GM23248 (cell line): ENCODE results near the gene SCO2. TPM values are rescaled to one million over a fixed set of nuclear protein-coding genes. Genes with fewer than 3 reads are reported as not detected.

Experiments used
- DNase-seq: peaks from one replicate; pipeline ENCODE4 v3.0.0-alpha.2; 2015
- H2AFZ ChIP-seq: fragments of 200-600 bp; sonication (generic); 2 replicates; pipeline ENCODE4 v1.6.1; 2016; ENCODE audit warnings: antibody characterized with exemption
- H3F3A ChIP-seq: fragments of 200-600 bp; sonication (generic); 2 replicates; pipeline ENCODE4 v1.6.1; 2016; ENCODE audit warnings: mild to moderate bottlenecking, antibody characterized with exemption, mixed run types; ENCODE audit not compliant: insufficient read depth
- H3K27ac ChIP-seq: fragments of 200-600 bp; sonication (generic); 2 replicates; pipeline ENCODE4 v1.5.1; 2016; ENCODE audit warnings: mild to moderate bottlenecking
- H3K27me3 ChIP-seq: fragments of 200-600 bp; sonication (generic); replicated peaks from 2 replicates; pipeline ENCODE4 v1.6.1; 2016; ENCODE audit warnings: mild to moderate bottlenecking; ENCODE audit not compliant: insufficient read depth
- H3K36me3 ChIP-seq: fragments of 200-600 bp; sonication (generic); 2 replicates; pipeline ENCODE4 v1.6.1; 2016; ENCODE audit warnings: low read depth, mild to moderate bottlenecking
- H3K4me1 ChIP-seq: fragments of 200-600 bp; sonication (generic); 2 replicates; pipeline ENCODE4 v1.6.1; 2016; ENCODE audit warnings: mild to moderate bottlenecking; ENCODE audit not compliant: insufficient read depth
- H3K4me2 ChIP-seq: fragments of 200-600 bp; sonication (generic); one replicate; pipeline ENCODE4 v1.6.1; 2016; ENCODE audit warnings: mild to moderate bottlenecking; ENCODE audit not compliant: unreplicated experiment
- H3K4me3 ChIP-seq: fragments of 200-600 bp; sonication (generic); 2 replicates; pipeline ENCODE4 v1.5.1; 2016; ENCODE audit warnings: mild to moderate bottlenecking
- H3K79me2 ChIP-seq: fragments of 200-600 bp; sonication (generic); 2 replicates; pipeline ENCODE4 v1.6.1; 2016; ENCODE audit warnings: mild to moderate bottlenecking; ENCODE audit not compliant: insufficient read depth
- H3K9ac ChIP-seq: fragments of 200-600 bp; sonication (generic); 2 replicates; pipeline ENCODE4 v1.6.1; 2016; ENCODE audit warnings: mild to moderate bottlenecking
- H3K9me2 ChIP-seq: fragments of 200-600 bp; sonication (generic); 2 replicates; pipeline ENCODE4 v1.6.1; 2016; ENCODE audit warnings: mixed run types, mild to moderate bottlenecking, moderate library complexity; ENCODE audit not compliant: insufficient read depth
- H3K9me3 ChIP-seq: fragments of 200-600 bp; sonication (generic); one replicate; pipeline ENCODE4 v1.6.1; 2017; ENCODE audit warnings: low read depth
- H4K20me1 ChIP-seq: fragments of 200-600 bp; sonication (generic); 2 replicates; pipeline ENCODE4 v1.6.0; 2016; ENCODE audit not compliant: insufficient read depth
- EZH2 ChIP-seq: fragments of 200-600 bp; sonication (generic); IDR thresholded peaks from 2 replicates; pipeline ENCODE4 v1.6.1; 2018; ENCODE audit warnings: antibody characterized with exemption, mild to moderate bottlenecking; ENCODE audit not compliant: insufficient read depth, poor library complexity, severe bottlenecking
- EZH2phosphoT487 ChIP-seq: fragments of 200-600 bp; sonication (generic); IDR thresholded peaks from 2 replicates; pipeline ENCODE4 v1.6.1; 2018; ENCODE audit warnings: antibody characterized with exemption, moderate library complexity, mild to moderate bottlenecking, low read depth; ENCODE audit not compliant: insufficient read depth
- WGBS, 2 experiments: methylation state at CpG; one replicate each; pipeline ENCODE4 v1.1.6; 2015 to 2017; ENCODE audit warnings: low lambda C conversion rate in 2 of 2, low coverage in 1 of 2; ENCODE audit errors: missing lambda C conversion rate in 2 of 2; 5-methylcytosine and 5-hydroxymethylcytosine counted together
- in situ Hi-C: fragments of 300-500 bp; cut with MboI; formaldehyde crosslinking; loops from 2 replicates; pipeline ENCODE4 v1.15.0; 2020
- polyA plus RNA-seq: library from polyadenylated mRNA; unstranded; fragments of >200 nt; fragmentation: Nextera tagmentation; extraction: Ambion mirVana; gene quantifications from 2 replicates; pipeline ENCODE4 v1.2.1, GENCODE V29; 2016
- total RNA-seq: library from RNA; depleted of rRNA; stranded (reverse); fragments of >200 nt; shearing (Covaris generic); gene quantifications from 2 replicates; pipeline ENCODE4 v1.2.3, GENCODE V29; 2014

SCO2 gene
- total and polyA plus RNA-seq, 2 experiments from 2014 or later, result 8.4 to 11.0 TPM

- peaks cover 53% of the 10 kb centered on the region for H3K79me2 ChIP-seq
- H3K9me2 ChIP-seq, result no peaks in the 10 kb centered on the region
- H3K9me3 ChIP-seq, result no peaks in the 10 kb centered on the region
- no peak overlapping the region for H2AFZ ChIP-seq
- WGBS, 2 experiments, result 92 to 96% methylated on average over 5 to 7 of the region's 7 CpGs
- no peak overlapping the region for H3K9ac ChIP-seq
- in situ Hi-C loops, result no loop called here
- H3K4me2 ChIP-seq, result no peak overlapping the region
- H3K4me1 ChIP-seq, result no peaks in the 10 kb centered on the region
- H4K20me1 ChIP-seq, result no peaks in the 10 kb centered on the region
- DNase-seq, result no peak
- no peak for TF ChIP-seq EZH2
- no peak for TF ChIP-seq EZH2phosphoT487
- H3K4me3 ChIP-seq, result no peak overlapping the region
- no peaks in the 10 kb centered on the region for H3K27me3 ChIP-seq
- H3K27ac ChIP-seq, result no peak overlapping the region
- H3K36me3 ChIP-seq, result 0 out of 2 replicates have a peak, but pooled peaks cover 3% of the 10 kb centered on the region
- H3F3A ChIP-seq, result no peaks in the 10 kb centered on the region
Measured at GRCh38 chr22:50518606-50519005, 6.8 kb downstream of the SCO2 start.

- Histone ChIP-seq H3K36me3 (no peaks in the 10 kb centered on the region), H3F3A (no peaks in the 10 kb centered on the region), H3K27me3 (no peaks in the 10 kb centered on the region), H3K9ac (no peak overlapping the region), H4K20me1 (no peaks in the 10 kb centered on the region; the same call in 1 of the 2 replicates), H3K9me2 (no peaks in the 10 kb centered on the region), H3K4me1 (no peaks in the 10 kb centered on the region), H3K4me3 (no peak overlapping the region), H3K79me2 (peaks cover 53% of the 10 kb centered on the region), H2AFZ (no peak overlapping the region), H3K9me3 (no peaks in the 10 kb centered on the region), H3K27ac (no peak overlapping the region), H3K4me2 (no peak overlapping the region)
- TF ChIP-seq EZH2, result no peak
- TF ChIP-seq EZH2phosphoT487, result no peak
- no peak for DNase-seq
- 88 to 89% methylated on average over 20 of the region's 20 CpGs for WGBS, 2 experiments
- in situ Hi-C loops, result no loop called here
Measured at GRCh38 chr22:50517495-50518260, 7.7 kb downstream of the SCO2 start.

GRCh38 chr22:50516891-50517290, 8.5 kb downstream of the SCO2 start:
- Histone ChIP-seq H3F3A (no peaks in the 10 kb centered on the region), H2AFZ (no peak overlapping the region), H3K4me2 (no peak overlapping the region), H4K20me1 (no peaks in the 10 kb centered on the region; the same call in 1 of the 2 replicates), H3K36me3 (no peaks in the 10 kb centered on the region), H3K79me2 (peaks cover 53% of the 10 kb centered on the region), H3K27me3 (no peaks in the 10 kb centered on the region), H3K9me2 (no peaks in the 10 kb centered on the region), H3K9ac (no peak overlapping the region), H3K4me3 (no peak overlapping the region), H3K4me1 (no peaks in the 10 kb centered on the region), H3K27ac (no peak overlapping the region), H3K9me3 (no peaks in the 10 kb centered on the region)
- TF ChIP-seq EZH2phosphoT487 (no peak), EZH2 (no peak)
- WGBS, 2 experiments, result 82 to 85% methylated on average over 16 of the region's 16 CpGs
- in situ Hi-C loops, result no loop called here
- DNase-seq, result no peak

- Histone ChIP-seq H3K79me2 (peaks cover 56% of the 10 kb centered on the region), H3K27ac (no peak overlapping the region), H3K36me3 (no peaks in the 10 kb centered on the region), H2AFZ (no peak overlapping the region), H3K9me3 (no peaks in the 10 kb centered on the region), H3K4me1 (no peaks in the 10 kb centered on the region), H3F3A (no peaks in the 10 kb centered on the region), H3K27me3 (no peaks in the 10 kb centered on the region), H4K20me1 (no peaks in the 10 kb centered on the region; the same call in 1 of the 2 replicates), H3K9me2 (no peaks in the 10 kb centered on the region), H3K4me3 (no peak overlapping the region), H3K9ac (no peak overlapping the region), H3K4me2 (no peak overlapping the region)
- in situ Hi-C loops, result no loop called here
- no peak for TF ChIP-seq EZH2phosphoT487
- no peak for TF ChIP-seq EZH2
- WGBS, 2 experiments, result 70 to 71% methylated on average over 8 of the region's 8 CpGs
- DNase-seq, result no peak
Measured at GRCh38 chr22:50516068-50516467, 9.3 kb downstream of the SCO2 start.
